Renal pelvis (tissue), 4 donors: Measurements from ENCODE around the gene SMIM44. TPM values are rescaled to one million over a fixed set of nuclear protein-coding genes. Genes with fewer than 3 reads are reported as not detected.

Experiments
- DNase-seq: peaks from one replicate; pipeline ENCODE4 v3.0.0-alpha.2; 2013
- polyA plus RNA-seq, 3 donors: library from polyadenylated mRNA; unstranded; fragments of 120-200 nt; gene quantifications; one replicate each; pipeline ENCODE4 v1.2.1, GENCODE V29; 2013; ENCODE audit not compliant: insufficient read length in 3 of 3

SMIM44 gene
- polyA plus RNA-seq, 3 donors, result 0.47 to 0.84 (median 0.53) TPM

DNA sequence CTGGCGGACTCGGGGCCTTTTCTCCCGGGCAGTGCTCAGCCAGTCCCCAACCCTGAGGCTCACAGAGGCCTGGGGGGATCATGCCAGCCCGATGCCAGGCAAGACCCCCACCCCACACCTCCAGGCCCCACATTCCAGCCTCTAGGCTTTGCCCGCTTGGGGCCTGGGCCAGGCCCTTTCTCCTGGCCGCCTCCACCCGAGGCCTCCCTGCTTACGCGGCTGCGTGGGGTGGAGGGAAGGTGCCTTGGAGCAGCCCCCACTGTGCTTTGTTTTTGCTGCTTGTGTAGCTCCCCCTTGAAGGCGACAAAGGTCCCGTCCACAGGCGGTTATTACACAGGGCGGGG is 41.3 kb downstream of the SMIM44 start:
- DNase-seq, result no peak

DNA sequence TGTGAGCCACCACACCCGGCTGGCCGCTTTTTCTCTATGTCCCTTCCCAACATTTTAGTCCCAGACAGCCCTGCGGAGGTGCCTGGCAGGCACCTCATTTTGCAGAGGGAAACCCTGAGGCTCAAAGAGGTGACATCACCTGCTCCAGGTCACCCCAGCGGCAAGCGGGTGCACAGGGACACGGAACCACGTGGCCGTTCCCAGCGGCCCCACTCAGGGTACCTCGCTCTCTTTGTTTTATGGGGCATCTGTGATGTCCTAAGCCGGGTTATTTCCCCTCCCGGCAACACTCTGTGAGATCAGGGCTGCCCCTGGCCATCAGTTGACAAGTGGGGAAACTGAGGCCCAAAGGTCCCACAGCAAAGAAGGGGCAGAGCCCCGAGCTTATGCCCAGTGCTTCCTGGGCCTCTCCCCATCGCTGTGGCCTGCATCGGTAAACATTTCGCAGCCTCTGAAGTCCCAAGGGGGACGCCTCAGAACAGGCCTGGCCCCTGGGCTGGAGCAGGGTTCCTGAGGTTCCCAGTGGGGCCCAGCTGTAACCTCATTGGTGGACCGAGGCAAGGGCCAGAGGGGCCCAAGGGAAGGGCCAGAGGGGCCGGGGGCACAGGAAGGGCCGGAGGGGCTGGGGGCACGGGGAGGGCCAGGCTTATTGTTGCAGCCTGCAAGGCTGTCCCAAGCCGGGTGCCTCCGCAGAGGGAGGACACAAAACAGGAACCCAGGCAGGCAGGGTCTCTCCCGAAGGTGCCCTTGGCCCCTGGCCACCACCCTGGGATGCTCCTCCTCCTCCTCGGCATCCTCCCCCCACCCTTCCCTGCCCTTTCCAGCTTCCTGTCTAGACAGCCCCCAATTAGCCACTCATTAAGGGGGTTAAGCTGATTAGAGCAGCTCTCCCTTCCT is 41.9 kb downstream of the SMIM44 start:
- no peak for DNase-seq

DNA sequence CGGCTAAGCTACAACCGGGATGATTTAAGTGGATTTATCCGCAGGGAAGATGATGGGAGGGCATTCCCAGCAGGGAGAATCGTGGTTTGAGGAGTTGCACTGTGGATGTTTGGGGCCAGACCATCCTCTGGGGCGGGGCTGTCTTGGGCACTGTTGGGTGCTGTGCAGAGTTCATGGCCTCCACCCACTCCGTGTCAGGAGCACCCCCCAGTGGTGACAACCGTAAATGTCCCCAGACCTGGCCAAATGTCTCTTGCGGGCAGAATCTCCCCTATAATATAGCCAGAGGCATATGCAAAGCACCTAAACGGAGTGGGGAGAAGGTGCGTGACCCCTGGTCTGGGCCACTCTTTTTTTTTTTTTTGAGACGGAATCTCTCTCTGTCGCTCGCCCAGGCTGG is 43.2 kb downstream of the SMIM44 start:
- DNase-seq, result no peak

DNA sequence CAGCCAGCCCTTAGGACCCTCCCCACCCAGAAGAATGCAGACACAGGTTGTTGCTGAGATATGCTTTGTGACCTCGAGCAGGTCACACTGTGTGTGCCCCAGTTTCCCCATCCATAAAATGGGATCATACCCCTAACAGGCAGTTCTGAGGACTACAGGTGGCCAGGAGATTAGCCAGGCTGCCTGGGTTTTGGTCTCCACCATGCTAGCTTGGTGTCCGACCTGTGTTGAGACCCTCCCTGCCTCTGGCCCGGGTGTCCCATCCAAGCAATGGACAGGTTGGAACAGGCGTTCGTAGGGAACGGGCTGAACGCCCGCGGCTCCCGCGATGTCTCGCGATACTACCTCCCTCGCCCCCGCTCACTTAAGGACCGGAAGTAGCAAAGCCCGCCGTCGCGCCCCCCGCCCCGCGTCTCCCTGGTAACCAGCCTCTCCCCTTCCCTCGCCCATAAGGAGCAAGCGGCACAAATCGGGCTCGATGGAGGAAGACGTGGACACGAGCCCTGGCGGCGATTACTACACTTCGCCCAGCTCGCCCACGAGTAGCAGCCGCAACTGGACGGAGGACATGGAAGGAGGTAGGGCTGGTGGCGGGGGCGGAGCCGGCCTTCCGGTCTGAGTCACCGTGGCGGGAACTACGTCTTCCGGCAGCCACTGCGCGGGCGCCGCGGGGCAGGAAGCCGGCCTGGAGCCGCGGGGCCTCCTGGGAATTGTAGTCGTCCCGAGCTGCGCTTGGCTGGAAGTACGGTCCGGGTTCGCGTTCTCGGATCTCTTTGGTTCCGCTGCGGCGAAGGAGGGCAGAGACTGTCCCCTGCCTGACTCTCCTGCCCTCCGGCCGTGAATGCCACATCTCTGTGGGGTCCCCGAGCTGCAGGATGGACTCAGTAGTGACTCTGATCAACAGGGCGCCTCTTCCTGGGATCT is 48.3 kb downstream of the SMIM44 start:
- DNase-seq, result peak; percentile 95

DNA sequence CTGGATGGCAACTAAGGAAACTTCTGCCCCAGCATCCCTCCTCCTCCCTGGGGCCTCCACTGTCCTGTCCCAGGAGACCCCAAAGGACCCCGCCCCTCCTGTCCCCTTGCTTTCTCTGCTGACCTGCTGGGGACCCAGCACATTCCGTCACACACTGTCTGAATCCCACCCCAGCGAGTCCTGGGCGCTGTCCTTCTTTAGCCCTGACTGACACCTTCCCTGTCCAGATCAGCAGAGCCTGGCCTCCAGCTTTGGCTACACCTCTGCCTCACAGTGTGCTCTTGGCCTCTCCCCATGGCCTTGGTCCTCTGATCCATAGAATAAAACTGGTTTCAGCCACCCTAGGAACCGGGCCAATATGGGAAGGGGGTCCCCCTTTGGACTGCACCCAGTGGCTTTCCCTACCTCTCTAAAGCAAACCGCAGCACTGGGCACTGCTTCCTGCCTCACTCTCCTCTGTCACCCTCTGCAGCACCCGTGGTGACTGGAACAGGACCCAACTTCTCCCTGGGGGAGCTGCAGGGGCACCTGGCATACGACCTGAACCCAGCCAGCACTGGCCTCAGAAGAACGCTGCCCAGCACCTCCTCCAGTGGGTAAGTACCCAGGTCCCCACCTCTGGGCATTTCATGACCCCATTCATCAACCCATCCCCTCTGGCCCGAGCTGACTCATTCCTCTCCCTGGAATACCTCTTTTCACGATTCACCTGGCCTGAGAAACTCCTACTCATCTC is 49.3 kb downstream of the SMIM44 start:
- DNase-seq, result no peak

DNA sequence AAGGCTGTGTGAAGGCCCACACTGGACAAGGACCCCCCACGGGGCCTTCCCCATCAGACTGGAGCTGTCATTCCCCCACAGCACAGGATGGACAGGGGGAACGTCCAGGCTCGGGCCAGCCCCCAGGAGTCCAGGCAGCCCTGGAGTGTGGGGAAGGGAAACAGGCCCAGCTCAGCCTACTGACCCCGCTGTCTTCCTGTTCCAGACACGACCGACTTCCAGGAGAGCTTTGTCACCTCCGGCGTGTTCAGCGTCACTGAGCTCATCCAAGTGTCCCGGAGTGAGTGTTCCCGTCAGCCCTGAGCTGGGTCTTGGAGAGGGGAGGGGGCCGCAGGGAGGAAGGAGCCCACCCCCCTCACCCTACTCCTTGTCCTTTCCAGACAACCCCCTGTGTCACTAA is 49.9 kb downstream of the SMIM44 start:
- no peak for DNase-seq

Other genes with a start within 250 kb of the SMIM44 start
- 10 to 100 TPM; 25.2 to 26.2 (median 26.2) TPM for gene NFIC, start 116.9 kb downstream of the SMIM44 start, polyA plus RNA-seq
- 100 to 1,000 TPM; 514 to 578 (median 532) TPM for gene SMIM24, start 2.9 kb downstream of the SMIM44 start, polyA plus RNA-seq
- gene DOHH, start 17.2 kb upstream of the SMIM44 start, polyA plus RNA-seq, result 10 to 100 TPM in 2 of 3 donors, 1 to 10 TPM in 1; 9.6 to 13.0 (median 11.5) TPM
- 10 to 100 TPM; 47.3 to 67.5 (median 56.9) TPM for gene FZR1, start 22.9 kb upstream of the SMIM44 start, polyA plus RNA-seq
- gene TEKTIP1, start 55.7 kb upstream of the SMIM44 start, polyA plus RNA-seq, result 10 to 100 TPM in 2 of 3 donors, 1 to 10 TPM in 1; 6.8 to 11.1 (median 10.3) TPM
- gene MFSD12, start 74.1 kb upstream of the SMIM44 start, polyA plus RNA-seq, result 10 to 100 TPM; 61.1 to 79.0 (median 76.0) TPM
- 10 to 100 TPM; 86.9 to 95.0 (median 93.9) TPM for gene HMG20B, start 89.5 kb upstream of the SMIM44 start, polyA plus RNA-seq
- gene GIPC3, start 102.0 kb upstream of the SMIM44 start, polyA plus RNA-seq, result 1 to 10 TPM; 3.1 to 4.0 (median 3.4) TPM
- gene TBXA2R, start 123.4 kb upstream of the SMIM44 start, polyA plus RNA-seq, result 1 to 10 TPM; 3.8 TPM
- gene CACTIN, start 143.3 kb upstream of the SMIM44 start, polyA plus RNA-seq, result 10 to 100 TPM; 27.4 to 30.2 (median 30.0) TPM
- gene PIP5K1C, start 217.0 kb upstream of the SMIM44 start, polyA plus RNA-seq, result 10 to 100 TPM; 29.0 to 32.7 (median 31.2) TPM
- 10 to 100 TPM; 12.1 to 14.5 (median 12.7) TPM for gene TJP3, start 224.9 kb upstream of the SMIM44 start, polyA plus RNA-seq